Vagina (tissue), 2 donors: ENCODE results near the gene PUS1. TPM values are rescaled to one million over a fixed set of nuclear protein-coding genes. Genes with fewer than 3 reads are reported as not detected.
"Not testable (repeated sequence)": the region's sequence is repeated elsewhere in the genome, so short reads cannot be mapped to it uniquely, and the experiment has no call there.

Experiments used
- DNase-seq, 2 donors: peaks; one replicate each; pipeline ENCODE4 v3.0.0-alpha.2; 2017; ENCODE audit errors: extremely low spot score in 2 of 2
- H3K27ac ChIP-seq: fragments of 200-600 bp; sonication (generic); one replicate; pipeline ENCODE4 v1.5.1; 2019
- H3K27me3 ChIP-seq: fragments of 200-600 bp; sonication (generic); one replicate; pipeline ENCODE4 v1.5.1; 2019
- H3K36me3 ChIP-seq, 2 donors: fragments of 200-600 bp; sonication (generic); one replicate each; pipeline ENCODE4 v1.5.1; 2017 to 2019
- H3K4me1 ChIP-seq: fragments of 200-600 bp; sonication (generic); one replicate; pipeline ENCODE4 v1.5.1; 2019
- H3K4me3 ChIP-seq, 2 donors: fragments of 200-600 bp; sonication (generic); 1 replicate in 1 of 2; 2 replicates in 1 of 2; pipeline ENCODE4 v1.5.1; 2016 to 2019
- H3K9me3 ChIP-seq: fragments of 200-600 bp; sonication (generic); one replicate; pipeline ENCODE4 v1.5.1; 2019
- POLR2A ChIP-seq, 2 donors: fragments of 450-650 bp; IDR thresholded peaks; one replicate each; pipeline ENCODE4 v1.6.1; 2017; ENCODE audit warnings: antibody characterized with exemption in 2 of 2, mild to moderate bottlenecking in 2 of 2, moderate library complexity in 2 of 2
- POLR2AphosphoS5 ChIP-seq, 2 donors: sonication (generic); formaldehyde crosslinking; IDR thresholded peaks; one replicate each; pipeline ENCODE4 v1.9.0; 2017; ENCODE audit warnings: antibody characterized with exemption in 2 of 2, mild to moderate bottlenecking in 2 of 2, low read depth in 1 of 2; ENCODE audit not compliant: insufficient read depth in 1 of 2
- intact Hi-C: fragments of 100-400 bp; cut with DNase I; formaldehyde crosslinking; loops from one replicate; pipeline ENCODE4 v1.15.1; 2023
- total RNA-seq: library from RNA; depleted of rRNA; stranded (reverse); fragments of >200 nt; gene quantifications from one replicate; pipeline ENCODE4 v1.2.3, GENCODE V29; 2016
- TF ChIP-seq, protein P1 (sequence below), 3 experiments: fragments of 450-650 bp in 2 of 3; fragments of 200-600 bp in 1 of 3; sonication (generic) in 1 of 3; IDR thresholded peaks; one replicate each; pipeline ENCODE4 v1.5.1; 2017 to 2019; ENCODE audit warnings: antibody characterized with exemption in 3 of 3, mild to moderate bottlenecking in 2 of 3, moderate library complexity in 2 of 3

Gene PUS1
- total RNA-seq, 1 donor from 2014 or later: 37.6 TPM

DNA sequence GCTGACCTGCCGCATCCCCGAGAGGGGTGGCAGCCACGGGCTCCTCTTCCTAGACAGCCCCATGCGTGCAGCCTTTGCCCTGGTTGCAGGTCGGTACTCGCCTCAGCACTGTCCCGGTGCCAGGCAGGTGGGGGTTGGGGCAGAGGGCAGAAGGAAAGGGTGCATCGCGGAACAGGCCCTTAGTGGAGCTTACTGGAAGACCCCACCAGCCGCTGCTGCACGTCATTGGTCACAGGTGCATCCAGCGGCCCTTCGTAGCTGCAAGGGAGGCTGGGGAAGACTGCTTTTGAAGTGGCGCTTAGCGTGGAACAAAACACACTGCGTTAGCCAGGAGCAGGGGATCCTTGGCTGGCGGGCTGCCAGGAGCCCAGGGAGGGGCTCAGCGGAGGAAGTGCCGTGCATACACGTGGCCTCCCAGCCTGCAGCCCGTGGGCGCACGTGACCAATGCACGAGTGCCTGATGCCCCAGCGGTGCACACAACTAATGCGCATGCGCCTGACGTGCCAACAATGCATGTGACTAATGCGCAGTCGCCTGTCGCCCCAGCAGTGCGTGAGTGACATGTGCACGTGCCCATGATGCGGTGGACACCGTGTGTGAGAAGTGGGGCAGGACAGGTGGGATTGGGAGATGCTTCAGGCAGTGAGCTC is 15.7 kb downstream of the PUS1 start:
- H3K36me3 ChIP-seq: peaks cover 0 to 20% of the 10 kb centered on the region in 2 donors
- H3K27ac ChIP-seq: no peak overlapping the region
- intact Hi-C loops: no loop called here
- H3K27me3 ChIP-seq: no peaks in the 10 kb centered on the region
- no peak overlapping the region for H3K4me3 ChIP-seq
- H3K4me1 ChIP-seq: peaks cover 11% of the 10 kb centered on the region
- no peak for DNase-seq
- no peak for TF ChIP-seq POLR2A (IDR thresholded peaks at IDR 0.05)
- TF ChIP-seq, protein P1, sequence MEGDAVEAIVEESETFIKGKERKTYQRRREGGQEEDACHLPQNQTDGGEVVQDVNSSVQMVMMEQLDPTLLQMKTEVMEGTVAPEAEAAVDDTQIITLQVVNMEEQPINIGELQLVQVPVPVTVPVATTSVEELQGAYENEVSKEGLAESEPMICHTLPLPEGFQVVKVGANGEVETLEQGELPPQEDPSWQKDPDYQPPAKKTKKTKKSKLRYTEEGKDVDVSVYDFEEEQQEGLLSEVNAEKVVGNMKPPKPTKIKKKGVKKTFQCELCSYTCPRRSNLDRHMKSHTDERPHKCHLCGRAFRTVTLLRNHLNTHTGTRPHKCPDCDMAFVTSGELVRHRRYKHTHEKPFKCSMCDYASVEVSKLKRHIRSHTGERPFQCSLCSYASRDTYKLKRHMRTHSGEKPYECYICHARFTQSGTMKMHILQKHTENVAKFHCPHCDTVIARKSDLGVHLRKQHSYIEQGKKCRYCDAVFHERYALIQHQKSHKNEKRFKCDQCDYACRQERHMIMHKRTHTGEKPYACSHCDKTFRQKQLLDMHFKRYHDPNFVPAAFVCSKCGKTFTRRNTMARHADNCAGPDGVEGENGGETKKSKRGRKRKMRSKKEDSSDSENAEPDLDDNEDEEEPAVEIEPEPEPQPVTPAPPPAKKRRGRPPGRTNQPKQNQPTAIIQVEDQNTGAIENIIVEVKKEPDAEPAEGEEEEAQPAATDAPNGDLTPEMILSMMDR (IDR thresholded peaks at IDR 0.05): no peak
- no peak for TF ChIP-seq POLR2AphosphoS5 (IDR thresholded peaks at IDR 0.05; ENCODE audit: insufficient read depth in 1 of 2, low read depth in 1 of 2)
- H3K9me3 ChIP-seq: no peaks in the 10 kb centered on the region

DNA sequence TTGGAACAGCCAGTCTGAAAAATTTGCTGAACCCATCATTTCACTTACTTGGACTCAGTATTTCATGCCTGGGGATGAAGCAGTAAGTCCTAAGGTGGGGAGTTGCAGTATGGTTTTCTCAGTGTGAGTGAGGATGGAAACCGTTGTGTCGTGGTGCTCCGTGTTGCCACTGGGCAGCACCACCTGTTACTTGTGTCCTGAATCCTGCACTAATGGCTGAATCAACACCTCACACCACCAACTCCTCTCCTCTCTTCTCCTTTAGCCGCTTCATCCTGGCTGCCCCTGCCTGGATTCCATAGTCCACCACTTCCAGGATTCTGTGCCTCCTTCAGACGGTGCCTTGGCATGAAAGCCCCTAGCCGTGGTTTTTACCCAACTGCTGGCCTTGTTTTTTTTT is 17.7 kb downstream of the PUS1 start:
- H3K9me3 ChIP-seq: no peaks in the 10 kb centered on the region
- DNase-seq: no peak
- no peak overlapping the region for H3K27ac ChIP-seq
- intact Hi-C loops: no loop called here
- TF ChIP-seq POLR2A (IDR thresholded peaks at IDR 0.05) (no peak), POLR2AphosphoS5 (IDR thresholded peaks at IDR 0.05; ENCODE audit: insufficient read depth in 1 of 2, low read depth in 1 of 2) (no peak)
- TF ChIP-seq, protein P1 (IDR thresholded peaks at IDR 0.05): no peak
- H3K27me3 ChIP-seq: no peaks in the 10 kb centered on the region
- no peak overlapping the region for H3K4me3 ChIP-seq
- peaks cover 27% of the 10 kb centered on the region for H3K4me1 ChIP-seq
- H3K36me3 ChIP-seq: peaks cover 0 to 18% of the 10 kb centered on the region in 2 donors

DNA sequence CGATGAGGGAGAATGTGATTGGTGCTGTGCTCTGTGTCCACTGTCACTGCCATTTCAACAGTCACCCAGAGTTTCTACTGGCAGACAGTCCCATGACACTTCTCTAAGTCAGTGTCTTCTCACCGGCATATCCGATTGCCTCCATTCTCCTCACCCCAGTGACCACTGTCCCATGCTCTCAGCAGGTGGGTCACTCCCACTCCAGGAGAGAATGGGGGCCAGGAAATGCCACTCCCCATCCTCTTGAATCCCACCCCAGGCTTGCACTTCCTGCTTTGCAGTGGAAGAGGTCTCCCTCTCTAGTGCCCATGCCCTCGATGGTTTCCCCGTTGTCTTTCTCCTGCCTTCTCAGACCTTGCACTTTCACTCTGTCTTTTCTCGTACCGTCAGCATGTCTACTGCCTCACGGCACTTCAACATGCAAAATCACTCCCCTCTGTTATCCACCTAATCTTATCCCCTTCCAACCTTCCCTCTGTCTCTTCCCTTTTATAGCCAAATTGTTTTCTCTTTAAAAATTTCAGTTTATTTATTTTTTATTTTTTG is 18.5 kb downstream of the PUS1 start:
- no peak for DNase-seq
- Histone ChIP-seq H3K4me1 (peaks cover 35% of the 10 kb centered on the region), H3K27me3 (no peaks in the 10 kb centered on the region), H3K4me3 (no peak overlapping the region), H3K9me3 (no peaks in the 10 kb centered on the region), H3K36me3 (peaks cover 0 to 14% of the 10 kb centered on the region in 2 donors), H3K27ac (no peak overlapping the region)
- TF ChIP-seq POLR2A (IDR thresholded peaks at IDR 0.05) (no peak), POLR2AphosphoS5 (IDR thresholded peaks at IDR 0.05; ENCODE audit: insufficient read depth in 1 of 2, low read depth in 1 of 2) (no peak)
- TF ChIP-seq, protein P1 (IDR thresholded peaks at IDR 0.05): no peak
- intact Hi-C loops: no loop called here

DNA sequence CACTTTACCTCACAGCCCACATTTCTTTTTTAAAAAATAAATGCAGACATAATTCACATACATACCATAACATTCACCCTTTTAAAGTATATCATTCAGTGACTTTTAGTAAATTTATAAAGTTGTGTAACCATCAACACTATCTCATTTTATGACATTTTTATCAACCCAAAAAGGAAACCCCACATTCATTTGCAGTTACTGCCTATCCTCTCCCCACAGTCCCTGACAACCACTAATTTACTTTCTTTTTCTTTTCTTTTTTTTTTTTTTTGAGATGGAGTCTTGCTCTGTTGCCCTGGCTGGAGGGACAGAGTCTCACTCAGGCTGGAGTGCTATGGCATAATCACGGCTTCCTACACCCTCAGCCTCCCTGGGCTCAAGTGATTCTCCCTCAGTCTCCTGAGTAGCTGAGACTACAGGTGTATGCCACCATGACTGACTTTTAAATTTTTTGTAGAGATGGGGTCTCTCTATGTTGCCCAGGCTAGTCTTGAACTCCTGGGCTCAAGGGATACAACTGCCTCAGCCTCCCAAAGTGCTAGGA is 19.2 kb downstream of the PUS1 start:
- H3K4me3 ChIP-seq: no peak overlapping the region
- H3K4me1 ChIP-seq: peaks cover 42% of the 10 kb centered on the region
- peak overlapping the region; percentile 75 for H3K27ac ChIP-seq
- intact Hi-C loops: no loop called here
- no peak for DNase-seq
- TF ChIP-seq POLR2A (IDR thresholded peaks at IDR 0.05) (no peak), POLR2AphosphoS5 (IDR thresholded peaks at IDR 0.05; ENCODE audit: insufficient read depth in 1 of 2, low read depth in 1 of 2) (no peak)
- no peaks in the 10 kb centered on the region for H3K27me3 ChIP-seq
- H3K36me3 ChIP-seq: peaks cover 0 to 14% of the 10 kb centered on the region in 2 donors
- H3K9me3 ChIP-seq: no peaks in the 10 kb centered on the region

DNA sequence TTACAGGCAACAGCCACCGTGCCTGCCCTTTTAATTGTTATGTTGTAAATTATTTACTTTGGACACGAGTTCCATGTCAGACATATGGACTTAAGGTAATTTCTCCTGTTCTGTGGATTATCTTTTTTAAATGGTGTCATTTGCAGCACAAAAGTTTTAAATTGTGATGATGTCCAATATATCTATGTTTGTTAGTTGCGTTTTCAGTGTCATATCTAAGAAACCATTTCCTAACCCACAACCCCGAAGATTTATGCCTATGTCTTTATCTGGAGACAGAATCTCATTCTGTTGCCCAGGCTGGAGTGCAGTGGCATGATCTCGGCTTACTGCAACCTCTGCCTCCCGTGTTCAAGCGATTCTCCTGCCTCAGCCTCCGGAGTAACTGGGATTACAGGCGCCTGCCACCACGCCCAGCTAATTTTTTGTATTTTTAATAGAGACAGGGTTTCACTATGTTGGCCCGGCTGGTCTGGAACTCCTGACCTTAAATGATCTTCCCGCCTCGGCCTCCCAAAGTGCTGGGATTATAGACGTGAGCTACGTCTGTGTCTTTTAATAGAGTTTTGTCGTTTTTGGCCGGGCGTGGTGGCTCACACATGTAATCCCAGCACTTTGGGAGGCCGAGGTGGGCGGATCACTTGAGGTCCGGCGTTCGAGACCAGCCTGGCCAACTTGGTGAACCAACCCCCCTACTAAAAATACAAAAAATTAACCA is 19.8 kb downstream of the PUS1 start:
- intact Hi-C loops, DNase-seq, H3K36me3 ChIP-seq, H3K9me3 ChIP-seq, H3K27me3 ChIP-seq: not testable (repeated sequence)
- Histone ChIP-seq H3K4me1 (peaks cover 42% of the 10 kb centered on the region), H3K27ac (peak overlapping the region; percentile 75), H3K4me3 (peak overlapping the region; percentile 97 to 99)
